Neural cell (in vitro differentiated cells): Measurements from ENCODE around the gene HOXB1. TPM values are rescaled to one million over a fixed set of nuclear protein-coding genes. Genes with fewer than 3 reads are reported as not detected.

ENCODE experiments used
- H2AFZ ChIP-seq: fragments of 200-600, 300-800 bp; sonication (generic), shearing (Covaris generic); 2 replicates; pipeline ENCODE4 v1.6.0; 2014; ENCODE audit warnings: low read depth, mild to moderate bottlenecking, antibody characterized with exemption, low read length, moderate library complexity
- H3F3A ChIP-seq: fragments of 200-600 bp; shearing (Covaris generic); 2 replicates; pipeline ENCODE4 v1.6.1; 2016; ENCODE audit warnings: mild to moderate bottlenecking, moderate library complexity, mixed read lengths, antibody characterized with exemption, low read length; ENCODE audit not compliant: insufficient read depth, poor library complexity, severe bottlenecking
- H3K27ac ChIP-seq: fragments of 200-600, 300-800 bp; sonication (generic), shearing (Covaris generic); 2 replicates; pipeline ENCODE4 v1.5.1; 2014; ENCODE audit warnings: mild to moderate bottlenecking, low read length, moderate library complexity
- H3K27me3 ChIP-seq: fragments of 300-800, 200-600 bp; sonication (generic), shearing (Covaris generic); 2 replicates; pipeline ENCODE4 v1.6.0; 2014; ENCODE audit warnings: mild to moderate bottlenecking, low read depth, low read length, moderate library complexity; ENCODE audit not compliant: insufficient read depth
- H3K36me3 ChIP-seq: fragments of 300-800, 200-600 bp; sonication (generic), shearing (Covaris generic); 2 replicates; pipeline ENCODE4 v1.5.1; 2014; ENCODE audit warnings: mild to moderate bottlenecking, antibody characterized with exemption, low read length, moderate library complexity; ENCODE audit not compliant: insufficient read depth
- H3K4me2 ChIP-seq: fragments of 300-800, 200-600 bp; sonication (generic), shearing (Covaris generic); 2 replicates; pipeline ENCODE4 v1.6.0; 2014; ENCODE audit warnings: mild to moderate bottlenecking, low read length
- H3K4me3 ChIP-seq: fragments of 300-800, 200-600 bp; sonication (generic), shearing (Covaris generic); 2 replicates; pipeline ENCODE4 v1.5.1; 2014; ENCODE audit warnings: mild to moderate bottlenecking, low read length, moderate library complexity
- H3K79me2 ChIP-seq: fragments of 200-600 bp; shearing (Covaris generic); replicated peaks from 2 replicates; pipeline ENCODE4 v1.6.0; 2014; ENCODE audit warnings: mild to moderate bottlenecking, low read length, moderate library complexity; ENCODE audit not compliant: insufficient read depth
- H3K9ac ChIP-seq: fragments of 300-800, 200-600 bp; sonication (generic), shearing (Covaris generic); 2 replicates; pipeline ENCODE4 v1.6.1; 2016; ENCODE audit warnings: mild to moderate bottlenecking, low read length, mixed read lengths
- H3K9me2 ChIP-seq: fragments of 200-600 bp; shearing (Covaris generic); 2 replicates; pipeline ENCODE4 v1.6.1; 2016; ENCODE audit warnings: mild to moderate bottlenecking, low read length, mixed read lengths; ENCODE audit not compliant: insufficient read depth
- H3K9me3 ChIP-seq: fragments of 200-600, 300-800 bp; sonication (generic), shearing (Covaris generic); 2 replicates; pipeline ENCODE4 v1.6.1; 2016; ENCODE audit warnings: mild to moderate bottlenecking, mixed run types, low read length, moderate library complexity, mixed read lengths
- H4K20me1 ChIP-seq: fragments of 200-600 bp; shearing (Covaris generic); 2 replicates; pipeline ENCODE4 v1.6.1; 2016; ENCODE audit warnings: mild to moderate bottlenecking, mixed run types; ENCODE audit not compliant: insufficient read depth
- CTCF ChIP-seq: fragments of 450-650 bp; IDR thresholded peaks from 2 replicates; pipeline ENCODE4 v1.5.1; 2014; ENCODE audit warnings: antibody characterized with exemption, mild to moderate bottlenecking, moderate library complexity; ENCODE audit not compliant: poor library complexity, severe bottlenecking
- EP300 ChIP-seq: fragments of 450-650 bp; conservative IDR thresholded peaks from 2 replicates; pipeline ENCODE4 v1.6.1; 2014; ENCODE audit warnings: antibody characterized with exemption, mild to moderate bottlenecking, moderate library complexity; ENCODE audit not compliant: poor library complexity, severe bottlenecking
- EZH2 ChIP-seq: fragments of 200-600, 300-800 bp; shearing (Covaris generic), sonication (generic); IDR thresholded peaks from 2 replicates; pipeline ENCODE4 v1.6.1; 2014; ENCODE audit warnings: antibody characterized with exemption, low read length, borderline replicate concordance, mild to moderate bottlenecking; ENCODE audit not compliant: insufficient read depth, poor library complexity, severe bottlenecking
- MXI1 ChIP-seq: fragments of 450-650 bp; conservative IDR thresholded peaks from 2 replicates; pipeline ENCODE4 v1.6.1; 2014; ENCODE audit warnings: antibody characterized with exemption, mild to moderate bottlenecking; ENCODE audit not compliant: poor library complexity, severe bottlenecking
- POLR2AphosphoS5 ChIP-seq: IDR thresholded peaks from 2 replicates; pipeline ENCODE4 v1.6.1; 2012
- RAD21 ChIP-seq: fragments of 450-650 bp; conservative IDR thresholded peaks from 2 replicates; pipeline ENCODE4 v1.6.1; 2014; ENCODE audit warnings: antibody characterized with exemption, mild to moderate bottlenecking, moderate library complexity
- REST ChIP-seq: IDR thresholded peaks from 2 replicates; pipeline ENCODE4 v1.6.1; 2012; ENCODE audit warnings: borderline replicate concordance
- SMC3 ChIP-seq: fragments of 450-650 bp; conservative IDR thresholded peaks from 2 replicates; pipeline ENCODE4 v1.6.1; 2014; ENCODE audit warnings: antibody characterized with exemption, mild to moderate bottlenecking, moderate library complexity; ENCODE audit not compliant: poor library complexity
- TAF1 ChIP-seq: IDR thresholded peaks from 2 replicates; pipeline ENCODE4 v1.6.1; 2012; ENCODE audit warnings: low read depth
- polyA plus RNA-seq: library from polyadenylated mRNA; depleted of rRNA; stranded (reverse); fragments of >200 nt; gene quantifications from 2 replicates; pipeline ENCODE4 v1.2.3, GENCODE V29; 2014

Gene HOXB1
- polyA plus RNA-seq, 1 donor from 2014 or later: not detected

- Histone ChIP-seq H3K9me2 (no peaks in the 10 kb centered on the region), H3K4me3 (no peak overlapping the region), H3K4me2 (no peak overlapping the region), H3K9me3 (no peaks in the 10 kb centered on the region), H3F3A (no peaks in the 10 kb centered on the region), H3K27ac (no peak overlapping the region), H2AFZ (no peak overlapping the region), H3K27me3 (peaks cover 84% of the 10 kb centered on the region), H3K36me3 (no peaks in the 10 kb centered on the region), H3K79me2 (no peaks in the 10 kb centered on the region), H4K20me1 (no peaks in the 10 kb centered on the region), H3K9ac (no peak overlapping the region)
- no peak for TF ChIP-seq CTCF
- no peak for TF ChIP-seq EP300
- TF ChIP-seq POLR2AphosphoS5: no peak
- TF ChIP-seq SMC3: no peak
- no peak for TF ChIP-seq EZH2
- no peak for TF ChIP-seq REST
- TF ChIP-seq TAF1: no peak
- TF ChIP-seq RAD21: no peak
Measured at GRCh38 chr17:48515925-48516900, 14.6 kb downstream of the HOXB1 start.

- H3K9ac ChIP-seq: no peak overlapping the region
- H2AFZ ChIP-seq: no peak overlapping the region
- H3K9me3 ChIP-seq: no peaks in the 10 kb centered on the region
- TF ChIP-seq POLR2AphosphoS5: no peak
- no peak for TF ChIP-seq RAD21
- TF ChIP-seq SMC3: no peak
- TF ChIP-seq CTCF: no peak
- no peak for TF ChIP-seq MXI1
- no peak for TF ChIP-seq TAF1
- TF ChIP-seq REST: no peak
- TF ChIP-seq EZH2: no peak
- no peak for TF ChIP-seq EP300
- H3K36me3 ChIP-seq: no peaks in the 10 kb centered on the region
- no peak overlapping the region for H3K27ac ChIP-seq
- no peak overlapping the region for H3K4me2 ChIP-seq
- H3K9me2 ChIP-seq: no peaks in the 10 kb centered on the region
- H4K20me1 ChIP-seq: no peaks in the 10 kb centered on the region
- H3F3A ChIP-seq: no peaks in the 10 kb centered on the region
- H3K4me3 ChIP-seq: no peak overlapping the region
- H3K79me2 ChIP-seq: no peaks in the 10 kb centered on the region
- H3K27me3 ChIP-seq: peaks cover 68% of the 10 kb centered on the region
Measured at GRCh38 chr17:48514477-48514876, 16.3 kb downstream of the HOXB1 start.
